GM21526 (cell line): ENCODE data around the gene PTPRM.

Source experiments
- ATAC-seq: cut with Tn5 transposase; IDR thresholded peaks from one replicate; pipeline ENCODE4 v1.9.1; 2021; ENCODE audit warnings: moderate library complexity; ENCODE audit not compliant: unreplicated experiment, low FRiP score

Gene PTPRM

DNA sequence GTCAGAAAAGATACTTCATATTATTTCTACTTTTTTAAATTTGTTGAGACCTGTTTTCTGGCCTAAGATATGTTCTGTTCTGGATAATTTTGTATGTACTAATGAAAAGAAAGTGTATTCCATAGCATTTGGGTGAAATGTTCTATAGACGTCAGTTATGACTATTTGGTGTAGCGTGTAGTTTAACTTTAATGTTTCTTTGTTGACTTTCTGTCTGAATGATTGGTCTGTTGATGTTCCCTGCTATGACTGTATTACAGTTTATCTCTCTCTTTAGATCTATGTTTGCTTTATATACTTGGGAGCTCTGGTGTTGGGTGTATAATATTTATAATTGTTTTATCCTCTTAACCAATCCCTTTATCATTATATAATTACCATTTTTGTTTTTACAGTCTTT lies 352.4 kb downstream of the PTPRM start:
- ATAC-seq: no peak

DNA sequence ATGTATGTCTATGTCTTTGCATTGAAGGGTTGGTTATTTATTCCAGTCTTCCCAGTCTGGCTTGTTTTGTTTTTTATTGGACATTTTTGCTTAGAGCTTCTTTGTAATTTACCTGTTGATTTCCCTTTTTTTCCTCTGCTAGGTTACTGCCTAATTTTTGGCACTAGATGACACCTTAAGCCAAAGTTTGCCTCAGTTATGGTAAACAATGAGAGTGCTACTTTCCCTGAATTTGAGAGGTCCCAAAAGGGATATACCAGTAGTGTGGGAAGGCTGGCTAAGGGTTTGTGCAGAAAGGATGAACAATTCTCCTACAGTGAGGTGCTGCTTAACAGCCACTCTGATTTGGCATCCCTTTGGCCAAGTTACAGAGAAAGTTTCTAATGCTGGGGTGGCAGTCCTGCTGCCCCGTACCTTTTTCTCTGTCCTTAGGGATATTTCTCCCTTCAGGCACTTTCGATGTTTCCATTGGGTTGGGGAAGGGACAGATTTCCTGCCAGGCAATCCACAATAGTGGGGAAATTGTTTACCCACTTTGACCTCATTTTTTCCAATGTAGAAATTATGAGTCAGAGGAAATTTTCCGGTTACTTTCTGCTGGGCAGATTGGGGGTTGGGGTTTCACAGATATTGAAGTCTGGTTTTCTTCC lies 354.9 kb downstream of the PTPRM start:
- no peak for ATAC-seq

DNA sequence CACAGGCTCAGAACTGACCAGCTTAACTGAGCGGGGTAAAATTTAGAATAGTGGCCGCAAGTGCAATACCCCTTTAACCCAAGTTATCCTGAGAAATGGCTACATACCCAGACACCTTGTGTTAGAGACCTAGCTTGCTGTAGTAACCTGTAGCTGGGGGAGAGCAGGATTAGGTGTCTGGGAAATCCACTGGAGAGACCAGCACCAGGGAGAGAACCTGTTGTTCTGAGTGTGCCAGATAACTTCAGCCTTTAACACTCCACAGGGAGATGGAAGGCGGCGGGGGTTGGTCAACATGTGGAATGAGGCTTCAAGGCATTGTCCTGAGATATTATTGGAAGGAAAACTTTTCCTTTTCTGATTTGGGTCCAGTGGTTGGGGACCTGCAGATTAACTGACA lies 356.0 kb downstream of the PTPRM start:
- ATAC-seq: no peak

DNA sequence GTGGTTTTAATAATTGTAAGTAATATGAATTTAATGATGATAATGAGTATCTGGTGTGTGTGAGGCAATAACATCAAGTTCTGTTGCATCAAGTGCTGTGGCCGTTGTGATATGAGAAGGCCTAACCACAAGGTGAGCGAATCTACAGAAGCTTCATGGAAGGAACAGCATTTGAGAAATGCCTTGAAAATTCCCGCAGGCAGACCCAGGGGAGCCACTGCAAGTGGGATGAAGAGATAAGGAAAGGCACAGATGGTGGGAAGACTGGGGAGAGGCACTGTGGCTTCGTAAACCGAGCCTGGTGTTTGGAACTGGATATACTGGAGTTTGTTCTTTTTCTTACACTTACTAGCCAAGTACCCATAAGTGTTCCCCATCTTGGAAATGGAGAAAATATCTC lies 357.5 kb downstream of the PTPRM start:
- ATAC-seq: no peak

DNA sequence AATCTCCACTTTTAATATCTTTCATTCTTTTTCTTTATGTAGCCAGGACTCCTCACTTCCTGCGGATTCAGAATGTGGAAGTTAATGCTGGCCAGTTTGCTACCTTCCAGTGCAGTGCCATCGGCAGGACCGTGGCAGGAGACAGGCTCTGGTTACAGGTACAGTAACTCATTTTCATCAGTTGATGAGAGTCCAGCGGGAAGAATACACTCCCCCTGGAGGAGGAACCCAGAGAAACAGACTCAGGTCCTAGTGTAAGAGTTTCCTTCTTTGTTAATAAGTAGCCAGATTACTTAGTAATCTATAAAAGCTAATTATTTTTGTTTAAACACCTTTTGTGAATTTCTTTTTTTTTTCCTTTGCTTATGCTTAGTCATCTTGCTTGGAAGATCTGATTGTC lies 359.4 kb downstream of the PTPRM start:
- no peak for ATAC-seq

DNA sequence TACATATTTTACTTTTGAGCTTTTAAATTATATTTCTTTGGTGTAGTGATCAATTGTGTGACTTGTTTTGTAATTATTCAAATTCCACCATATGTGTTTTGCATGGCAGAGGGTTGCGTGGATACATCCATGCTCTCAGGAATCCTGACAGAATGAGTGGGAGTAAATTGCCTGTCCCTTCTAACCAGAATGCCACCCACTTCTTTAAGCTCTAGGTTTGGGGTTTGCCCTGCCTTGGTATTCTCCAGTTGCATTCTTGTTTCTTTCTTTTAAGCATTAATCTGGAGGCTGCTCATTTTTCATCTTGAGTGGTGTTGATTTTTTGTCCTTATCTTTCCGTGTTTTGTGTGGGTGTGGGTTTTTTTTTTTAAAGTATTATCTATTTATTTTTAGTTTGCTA lies 360.0 kb downstream of the PTPRM start:
- no peak for ATAC-seq

DNA sequence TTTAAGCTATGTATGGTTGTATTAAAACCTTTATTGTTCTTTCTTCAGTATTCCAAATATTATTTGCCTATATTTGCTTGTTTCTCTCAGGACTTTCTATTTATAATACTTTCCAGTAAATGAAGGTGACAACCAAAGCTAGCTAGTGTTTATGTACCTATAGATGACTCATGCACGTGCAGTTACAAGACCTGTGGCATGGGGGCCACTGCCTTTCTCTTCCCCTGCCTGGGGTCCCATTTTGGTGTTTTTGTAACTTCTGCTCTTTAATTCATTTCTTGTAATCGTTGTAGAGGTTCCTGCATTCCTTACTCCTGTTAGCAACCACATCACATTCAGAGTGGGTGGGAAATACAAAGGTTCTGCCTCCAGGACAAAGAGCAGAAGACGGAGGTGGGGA lies 364.6 kb downstream of the PTPRM start:
- no peak for ATAC-seq

DNA sequence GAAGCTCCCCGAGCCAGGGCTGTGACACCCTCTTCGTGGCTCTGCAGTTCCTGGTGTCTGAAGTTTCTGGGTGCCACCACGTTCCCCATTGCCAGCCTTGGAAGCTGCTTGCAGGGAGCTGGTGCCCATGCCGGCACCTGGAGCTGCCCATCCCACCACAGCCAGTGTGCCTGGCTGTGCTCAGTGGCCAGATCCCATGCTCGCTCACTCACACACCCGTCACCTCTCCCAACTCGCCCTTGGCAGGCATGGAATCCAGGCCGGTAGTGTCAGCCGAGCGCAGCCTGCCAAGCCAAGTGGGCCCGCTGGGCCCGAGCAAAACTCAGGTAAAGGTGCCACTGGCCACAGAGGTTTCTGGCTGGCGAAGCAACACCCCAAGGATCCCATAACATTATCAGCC lies 370.2 kb downstream of the PTPRM start:
- ATAC-seq: no peak

DNA sequence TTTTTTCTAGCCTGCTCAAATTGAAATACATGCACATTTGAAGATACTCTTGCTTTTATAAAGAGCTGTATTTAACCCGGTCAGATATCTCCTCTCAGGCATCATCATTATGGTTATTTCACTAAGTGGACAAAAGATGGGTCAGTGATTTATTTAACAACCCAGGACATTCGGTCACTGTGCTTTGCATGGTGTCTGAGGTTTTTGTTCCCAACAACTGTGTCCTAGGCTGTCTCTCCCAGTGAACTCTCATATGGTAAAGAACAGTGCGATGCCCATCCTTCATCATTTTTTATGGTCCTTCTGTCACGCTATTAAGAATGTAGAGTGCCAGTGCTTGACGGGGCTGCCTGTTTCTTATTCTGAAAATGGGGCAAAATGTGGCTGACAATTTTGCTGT lies 372.4 kb downstream of the PTPRM start:
- ATAC-seq: no peak

DNA sequence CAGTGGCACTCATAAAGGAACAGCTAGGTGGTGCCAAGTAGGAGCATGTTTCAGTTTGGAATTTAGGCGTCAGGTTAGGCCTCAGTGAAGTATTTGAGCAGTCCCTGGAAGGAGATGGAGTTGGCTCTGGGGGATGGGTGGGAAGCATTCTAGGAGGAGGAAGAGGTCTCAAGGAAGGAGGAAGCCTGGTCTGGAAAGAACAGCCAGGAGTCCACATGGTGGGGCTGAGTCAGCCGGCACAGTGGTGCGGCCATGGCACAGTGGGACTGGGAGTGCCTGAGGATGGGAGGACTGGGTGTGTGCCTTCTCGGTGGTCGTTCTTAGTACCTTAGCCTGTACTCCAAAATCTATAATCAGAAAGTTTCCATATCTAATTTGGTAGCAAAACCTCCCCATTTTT lies 373.3 kb downstream of the PTPRM start:
- no peak for ATAC-seq

DNA sequence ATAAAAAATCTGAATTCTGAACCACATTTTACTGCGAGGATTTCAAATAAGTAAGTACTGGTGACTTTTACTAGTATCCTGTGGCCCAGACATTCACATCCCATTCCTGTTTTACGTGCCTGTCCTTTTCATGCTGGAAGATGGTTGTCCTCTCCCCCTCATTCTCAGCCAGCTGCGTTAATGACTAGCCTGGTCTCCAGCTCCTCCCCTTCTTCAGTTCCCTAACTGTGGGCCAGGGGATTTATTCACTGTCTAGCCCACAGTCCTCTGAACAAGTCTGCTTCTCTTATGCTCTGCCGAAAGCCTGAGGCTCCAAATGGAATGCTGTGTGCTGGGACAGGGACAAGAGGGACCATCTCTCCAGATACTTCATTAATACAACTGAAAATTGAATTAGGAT lies 373.9 kb downstream of the PTPRM start:
- no peak for ATAC-seq

DNA sequence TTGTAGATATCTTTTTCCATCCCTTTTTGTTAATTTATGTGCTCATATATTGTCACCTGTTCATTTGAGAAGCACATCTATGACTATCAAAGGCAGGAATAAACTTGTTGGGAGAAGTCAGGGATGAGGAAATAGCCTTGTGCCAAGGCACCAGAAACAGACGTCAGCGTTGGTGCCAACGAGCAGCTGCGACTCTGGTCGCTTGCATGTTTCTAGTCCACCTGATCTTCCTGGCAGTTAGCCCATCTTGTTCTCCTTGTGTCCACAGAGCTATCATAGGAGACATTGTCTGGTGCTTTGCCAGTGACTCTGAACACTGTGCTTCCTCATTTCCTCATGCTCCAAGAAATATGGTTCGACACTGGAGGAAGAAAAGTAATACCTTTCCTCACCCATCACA lies 374.4 kb downstream of the PTPRM start:
- ATAC-seq: no peak

DNA sequence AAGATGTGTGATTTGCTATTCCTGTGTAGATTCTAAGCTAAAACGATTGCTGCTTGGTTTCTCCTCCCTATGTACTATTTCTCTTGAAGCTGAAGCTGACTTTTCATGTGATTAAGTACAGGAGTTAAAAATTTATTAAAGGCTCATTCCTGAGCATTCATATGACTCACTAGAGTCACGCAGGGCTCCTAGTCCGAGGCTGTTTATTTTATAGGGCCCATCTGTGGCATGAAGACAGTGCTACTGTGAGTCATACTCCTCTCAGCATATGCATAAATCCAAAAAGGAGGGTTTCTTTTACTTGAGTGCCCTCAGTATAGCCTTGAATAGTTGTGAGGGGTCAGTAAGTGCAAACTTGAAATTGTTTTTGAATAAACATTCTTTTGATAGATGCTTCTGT lies 378.8 kb downstream of the PTPRM start:
- ATAC-seq: no peak

DNA sequence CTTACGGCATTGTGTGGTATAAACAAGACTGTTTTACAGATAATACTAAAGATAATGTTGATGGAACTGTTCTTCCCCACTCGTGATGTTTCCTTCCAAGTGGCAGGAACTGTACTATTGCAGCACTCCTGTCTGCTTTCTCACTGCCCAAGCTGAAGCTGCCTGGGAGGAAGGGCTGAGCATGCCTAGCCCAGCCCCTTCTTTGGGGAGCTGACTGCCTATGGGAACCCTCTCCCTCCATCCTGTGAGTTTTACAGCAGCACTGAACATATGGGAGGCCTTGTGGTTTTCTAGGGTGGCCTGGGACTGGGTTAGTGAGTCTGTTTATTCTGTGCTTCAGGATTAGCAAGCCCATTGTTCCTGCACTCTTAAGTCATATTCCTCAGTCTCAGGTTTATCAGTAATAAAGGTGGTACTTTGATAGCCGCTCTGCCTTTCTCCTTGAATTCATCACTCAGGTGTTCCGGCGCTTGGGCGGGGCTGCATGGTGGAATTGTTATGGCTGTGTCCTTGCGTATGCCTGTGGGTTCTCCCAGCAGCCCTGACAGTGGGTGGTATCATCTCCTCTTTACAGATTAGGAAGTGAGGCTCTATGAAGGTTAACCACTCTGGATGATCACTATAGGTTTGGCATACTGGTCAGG lies 379.7 kb downstream of the PTPRM start:
- ATAC-seq: no peak

DNA sequence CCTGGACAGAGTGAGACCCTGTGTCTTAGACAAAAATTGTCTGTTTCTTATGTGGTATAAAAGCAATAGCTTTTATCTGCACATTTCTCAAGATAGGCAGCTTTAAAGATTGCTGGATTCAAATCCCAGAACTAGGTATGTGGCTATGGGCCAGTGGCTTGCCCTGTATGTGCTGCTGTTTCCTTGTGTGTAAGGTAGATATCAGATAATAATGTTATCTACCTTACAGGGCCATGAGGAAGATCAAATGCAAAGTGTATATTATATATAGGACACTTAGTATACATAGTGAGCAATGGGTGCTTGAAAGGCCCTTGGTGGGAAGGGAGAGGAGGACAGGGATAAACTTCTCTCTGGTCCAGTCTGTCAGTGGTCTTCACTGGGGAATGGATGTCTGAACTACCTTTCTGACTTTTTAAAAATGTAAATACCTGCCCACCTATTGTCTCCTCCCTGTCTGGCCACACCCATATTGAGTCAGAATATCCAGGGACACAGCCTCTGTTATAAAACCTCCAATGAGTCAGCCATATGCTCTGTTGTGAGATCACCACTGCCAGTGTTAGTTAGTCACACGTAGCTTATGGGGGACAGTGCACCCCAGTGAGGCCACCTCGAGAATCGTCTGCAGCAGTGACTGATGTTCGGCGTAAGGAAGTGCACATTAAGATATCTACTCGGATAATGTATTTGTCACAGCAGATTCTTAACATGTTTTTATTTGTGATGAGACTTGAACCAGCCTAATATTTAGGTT lies 383.4 kb downstream of the PTPRM start:
- no peak for ATAC-seq

DNA sequence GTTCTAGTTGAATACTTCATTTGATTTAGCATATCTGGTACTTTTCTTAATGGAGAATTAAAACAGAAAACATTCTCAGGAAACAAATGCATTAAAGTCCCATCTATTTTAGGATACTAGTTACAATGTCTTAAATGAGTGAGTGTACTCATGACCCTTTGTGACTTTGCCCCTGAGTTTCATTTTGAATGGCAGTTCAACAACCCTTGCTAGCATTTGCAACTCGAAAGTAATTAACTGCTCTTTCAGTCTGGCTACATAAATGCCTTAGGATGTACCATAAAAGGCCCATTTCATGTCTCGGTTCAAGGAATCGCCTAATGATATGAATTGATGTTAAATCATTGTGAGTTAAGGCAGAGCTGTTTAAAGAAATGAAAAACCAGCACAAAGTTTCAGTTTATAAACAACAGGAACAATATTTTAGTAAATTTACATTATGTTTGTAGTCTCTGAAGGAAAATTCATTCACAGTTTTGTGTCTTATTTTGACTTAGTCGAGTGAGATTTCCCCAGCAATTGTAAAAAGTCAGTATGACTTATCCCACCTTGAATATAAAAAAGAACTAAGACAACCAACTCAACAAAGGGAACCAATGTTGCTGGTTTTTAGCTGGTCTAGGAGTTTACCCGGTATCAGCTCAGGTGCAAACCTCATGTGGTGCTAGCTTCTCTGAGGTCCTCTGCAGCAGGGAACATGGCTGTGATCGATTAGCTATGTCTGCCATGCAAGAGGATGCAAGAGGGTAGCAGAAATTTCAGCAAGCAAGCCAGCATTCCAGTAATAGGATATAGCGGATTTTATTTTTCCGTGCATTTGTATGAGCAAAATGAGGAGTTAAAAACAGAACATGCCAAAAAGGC lies 386.2 kb downstream of the PTPRM start:
- ATAC-seq: peak; percentile 82

DNA sequence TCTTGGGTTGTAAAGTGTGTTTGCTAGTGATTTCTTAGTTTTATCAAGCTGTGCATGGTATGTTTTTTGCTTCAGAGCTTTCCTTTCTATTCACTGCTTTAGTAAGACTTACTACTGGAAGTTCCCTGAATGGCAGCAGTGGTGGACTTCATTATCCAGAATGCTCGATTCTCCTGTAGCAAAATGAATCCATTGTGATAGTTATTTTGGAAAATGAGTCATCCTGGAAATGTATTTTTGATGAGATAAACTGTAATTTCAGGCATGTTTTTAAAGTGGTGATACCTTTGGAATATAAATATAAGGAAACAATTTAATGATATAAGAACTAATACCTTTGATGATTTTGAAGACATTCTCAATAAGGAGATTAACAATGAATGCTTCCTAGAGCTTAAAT lies 387.1 kb downstream of the PTPRM start:
- no peak for ATAC-seq

DNA sequence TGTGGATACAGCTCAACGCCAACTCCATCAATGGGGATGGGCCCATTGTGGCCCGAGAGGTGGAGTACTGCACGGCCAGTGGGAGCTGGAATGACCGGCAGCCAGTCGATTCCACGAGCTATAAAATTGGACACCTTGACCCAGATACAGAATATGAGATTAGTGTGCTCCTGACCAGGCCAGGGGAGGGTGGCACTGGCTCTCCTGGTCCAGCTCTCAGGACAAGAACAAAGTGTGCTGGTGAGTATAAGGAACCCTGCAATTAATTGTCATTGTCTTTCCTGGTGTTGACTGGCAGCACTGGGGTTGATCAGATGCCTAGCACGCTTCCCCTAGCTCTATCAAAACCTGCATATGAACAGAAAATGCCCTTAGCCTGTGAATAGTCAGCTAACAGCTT lies 388.1 kb downstream of the PTPRM start:
- ATAC-seq: no peak

DNA sequence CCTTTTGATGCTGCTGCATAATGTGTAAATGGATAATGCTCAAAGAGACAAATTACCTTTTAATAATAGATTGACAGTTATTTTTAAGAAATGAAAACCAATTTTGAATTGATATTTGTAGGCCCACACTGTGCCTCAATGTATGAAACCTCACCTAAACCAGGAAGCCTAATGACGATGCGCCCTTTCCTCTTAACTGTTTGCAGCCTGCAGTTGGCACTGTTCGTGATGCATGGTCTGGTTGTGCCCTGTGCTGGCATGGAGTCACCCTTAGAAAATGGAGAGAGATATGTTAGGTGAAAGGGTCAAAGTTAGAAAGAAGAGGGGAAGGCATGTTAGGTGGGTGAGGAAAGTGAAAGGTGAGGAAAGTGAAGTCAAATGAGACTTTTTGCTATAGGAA lies 390.2 kb downstream of the PTPRM start:
- ATAC-seq: no peak

DNA sequence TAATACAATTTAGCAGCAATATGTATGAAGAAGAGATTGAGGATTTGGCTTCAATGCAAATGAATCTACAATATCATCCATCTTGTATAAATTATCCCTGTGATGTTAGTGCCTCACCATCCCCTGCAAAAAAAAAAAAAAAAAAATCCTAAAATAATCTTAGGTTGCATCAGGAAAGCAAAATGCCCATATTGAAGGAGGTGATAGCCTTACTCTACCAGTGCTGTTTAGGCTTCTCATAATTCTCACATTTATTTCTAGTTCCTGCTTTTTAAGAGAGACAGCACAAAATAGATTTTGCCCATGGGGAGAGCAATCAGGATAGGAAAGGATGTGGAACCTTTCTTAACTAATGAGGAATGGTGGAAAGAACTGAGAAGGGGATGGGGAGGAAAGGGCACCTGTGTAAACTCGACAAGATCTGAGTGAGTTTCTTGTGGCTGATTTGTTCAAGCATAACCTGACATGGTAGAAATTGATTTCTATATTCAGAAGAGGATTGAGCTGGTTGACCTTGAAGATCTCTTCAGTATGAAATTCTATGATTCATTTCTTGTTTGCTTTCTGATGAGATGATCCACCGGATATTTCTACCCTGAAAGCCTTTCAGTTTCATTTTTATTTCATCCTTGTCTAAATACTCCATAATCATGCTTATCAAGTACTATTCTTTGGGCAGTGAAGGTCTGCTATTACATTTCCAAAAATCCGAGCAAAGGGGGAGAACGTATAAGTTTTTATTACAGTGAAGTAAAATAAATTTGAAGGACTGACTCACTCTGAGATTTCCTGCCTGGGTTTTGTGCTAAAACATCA lies 391.2 kb downstream of the PTPRM start:
- ATAC-seq: no peak

DNA sequence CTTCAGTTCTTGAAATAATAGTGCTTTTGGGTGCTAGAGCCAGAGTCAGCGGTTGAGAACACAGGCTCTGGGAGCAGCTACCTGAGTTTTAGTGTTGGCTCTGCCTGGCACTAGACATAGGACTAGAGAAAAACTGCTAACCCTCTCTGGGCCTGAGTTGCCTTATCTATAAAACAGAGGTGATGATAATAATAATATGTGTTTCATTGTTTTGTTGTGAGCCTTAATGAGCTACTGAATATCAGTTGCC lies 391.7 kb downstream of the PTPRM start:
- no peak for ATAC-seq
